RCC 7860 (cell line): ENCODE measurements around the gene DLL1.
"Not testable (repeated sequence)": the region's sequence is repeated elsewhere in the genome, so short reads cannot be mapped to it uniquely, and the experiment has no call there.

ENCODE experiments used
- DNase-seq: peaks from one replicate; pipeline ENCODE4 v3.0.0-alpha.2; 2015; ENCODE audit warnings: low spot score
- FAIRE-seq: peaks from 2 replicates; lab custom pipeline; 2012; peaks lifted over from hg19 to GRCh38; lab: Jason Lieb, UNC

DLL1 gene

GRCh38 chr6:170269151-170269845 lies 21.6 kb downstream of the DLL1 start:
- FAIRE-seq, result no peak
- DNase-seq, result no peak

- no peak for FAIRE-seq
- DNase-seq, result no peak
These were observed 22.4 kb downstream of the DLL1 start for GRCh38 chr6:170268216-170269129.

DNA sequence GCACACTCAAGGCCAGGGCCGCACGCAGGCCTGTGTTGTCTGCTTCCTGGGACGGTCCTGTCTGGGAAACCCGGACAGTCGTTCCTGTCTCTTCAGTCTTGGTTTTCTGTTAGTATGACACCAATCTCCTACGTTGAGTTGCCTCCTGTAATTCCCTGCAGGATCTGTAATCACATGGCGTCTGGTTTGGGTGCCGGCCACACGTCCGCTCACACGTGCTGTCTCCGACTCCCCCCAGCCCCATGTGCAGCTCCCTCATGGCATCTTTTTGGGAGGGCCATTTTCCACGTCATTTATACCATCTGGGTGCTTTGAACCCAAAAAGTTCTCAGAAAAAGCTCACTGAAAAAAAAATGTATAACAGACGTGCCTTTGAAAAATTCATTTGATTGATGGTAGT lies 23.2 kb downstream of the DLL1 start:
- no peak for FAIRE-seq
- DNase-seq, result no peak

DNA sequence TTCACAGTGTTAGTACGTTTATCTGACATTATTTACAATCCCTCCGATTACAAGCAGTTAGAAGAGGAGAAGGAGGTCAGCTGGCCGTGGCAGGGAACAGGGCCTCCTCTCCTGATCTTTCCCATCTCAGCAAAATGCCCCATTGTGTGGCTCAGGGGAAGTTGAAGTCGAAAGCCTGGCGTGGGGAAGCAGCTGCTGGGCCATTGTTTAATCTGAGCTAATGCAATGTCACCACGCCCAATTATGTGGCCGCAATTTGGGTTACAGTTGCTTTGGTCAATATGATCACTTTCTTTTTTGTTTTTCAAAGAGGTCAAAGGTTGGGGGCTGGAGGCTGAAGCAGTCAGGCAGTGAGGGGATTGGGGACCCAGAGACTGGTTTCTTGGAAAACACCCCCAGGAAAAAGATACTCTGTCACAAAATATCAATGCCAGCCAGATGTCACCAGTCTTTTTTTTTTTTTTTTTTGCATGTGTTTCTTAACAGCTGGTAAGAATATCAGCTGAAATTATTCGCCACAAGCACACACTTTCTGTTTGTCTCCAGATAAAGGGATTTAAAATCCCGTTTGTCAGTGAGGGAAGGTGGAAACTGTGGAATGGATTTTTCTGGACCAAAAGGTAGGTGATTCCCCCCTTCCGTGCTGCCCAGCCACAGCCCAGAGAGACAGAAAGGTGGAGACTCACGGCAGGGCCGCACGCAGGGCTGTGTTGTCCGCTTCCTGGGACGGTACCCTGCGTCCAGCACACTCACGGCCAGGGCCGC lies 24.6 kb downstream of the DLL1 start:
- DNase-seq (no peak), FAIRE-seq (no peak)

DNA sequence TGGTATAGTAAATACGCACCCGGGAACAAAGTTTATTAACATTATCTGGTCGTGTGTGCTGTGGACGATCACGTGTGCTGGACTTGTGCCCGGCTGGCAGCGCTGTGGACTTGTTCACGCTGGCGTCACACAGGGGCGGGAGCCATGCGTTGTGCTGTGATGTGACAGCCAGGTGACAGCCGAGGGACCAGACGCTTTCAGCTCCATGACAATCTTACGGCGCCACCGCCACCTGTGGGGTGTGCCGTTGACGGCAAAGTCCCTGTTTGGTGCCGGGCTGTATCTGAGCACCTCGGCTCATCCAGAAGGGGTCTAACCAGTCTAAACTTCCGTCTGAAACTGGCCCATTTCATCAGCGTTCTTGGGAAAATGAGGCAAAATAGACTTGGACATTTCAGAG lies 25.2 kb downstream of the DLL1 start:
- FAIRE-seq, result no peak
- DNase-seq, result no peak

DNA sequence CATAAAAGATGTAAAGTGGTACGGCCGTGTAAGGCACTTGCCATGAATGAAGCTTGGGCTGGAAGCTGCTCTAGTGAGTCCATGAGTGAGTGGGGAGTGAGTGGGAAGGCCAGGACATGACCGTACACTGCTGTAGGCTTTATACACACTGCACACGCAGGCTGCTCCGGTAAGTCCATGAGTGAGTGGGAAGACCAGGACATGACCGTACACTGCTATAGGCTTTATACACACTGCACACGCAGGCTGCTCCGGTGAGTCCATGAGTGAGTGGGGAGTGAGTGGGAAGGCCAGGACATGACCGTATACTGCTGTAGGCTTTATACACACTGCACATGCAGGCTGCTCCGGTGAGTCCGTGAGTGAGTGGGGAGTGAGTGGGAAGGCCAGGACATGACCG lies 26.2 kb downstream of the DLL1 start:
- not testable (repeated sequence) for DNase-seq, FAIRE-seq

GRCh38 chr6:170264086-170264485 lies 26.8 kb downstream of the DLL1 start:
- no peak for DNase-seq
- no peak for FAIRE-seq

- no peak for DNase-seq
- no peak for FAIRE-seq
These were observed 27.5 kb downstream of the DLL1 start for GRCh38 chr6:170263410-170263809.

GRCh38 chr6:170262489-170263088 lies 28.3 kb downstream of the DLL1 start:
- DNase-seq (no peak), FAIRE-seq (no peak)

GRCh38 chr6:170261643-170262488 lies 29.0 kb downstream of the DLL1 start:
- no peak for DNase-seq
- no peak for FAIRE-seq

DNA sequence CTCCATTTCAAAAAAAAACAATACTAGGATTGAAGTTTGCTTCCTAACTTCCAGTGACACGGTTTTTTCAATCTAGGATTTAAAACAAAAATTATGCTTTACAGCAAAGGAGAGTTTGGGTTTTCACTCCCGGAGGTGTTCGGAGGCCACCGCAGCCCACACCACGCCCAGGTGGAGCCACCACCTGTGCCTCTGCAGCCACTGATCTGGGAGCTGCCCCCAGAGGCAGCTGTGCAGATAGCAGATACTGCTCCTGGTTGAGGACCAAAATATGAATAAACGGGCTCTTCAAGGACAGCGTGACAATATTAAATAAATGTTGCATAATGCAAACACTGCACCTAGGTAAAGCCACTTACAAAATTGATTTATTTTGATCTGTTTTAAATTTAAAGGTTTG lies 30.2 kb downstream of the DLL1 start:
- FAIRE-seq (no peak), DNase-seq (no peak)

DNA sequence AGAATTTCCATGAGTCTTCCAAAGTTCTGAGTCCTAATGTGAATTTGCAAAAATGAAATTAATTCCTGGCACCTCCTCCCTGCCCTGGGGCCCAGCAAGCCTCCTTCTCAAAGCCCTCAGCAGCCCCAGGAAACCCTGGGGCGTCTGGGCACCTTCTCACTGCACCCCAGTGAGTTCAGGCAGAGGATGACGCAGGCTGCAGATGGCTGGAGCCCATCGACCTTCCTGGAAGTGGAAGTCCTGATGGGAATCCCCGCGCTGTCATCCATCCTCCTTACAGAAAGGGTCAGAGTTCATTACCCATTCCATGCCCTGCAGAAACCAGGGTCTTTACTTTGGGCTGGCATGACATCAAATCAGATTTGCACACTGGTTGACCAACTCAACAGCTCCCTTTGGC lies 31.6 kb downstream of the DLL1 start:
- DNase-seq, result no peak
- FAIRE-seq, result no peak

DNA sequence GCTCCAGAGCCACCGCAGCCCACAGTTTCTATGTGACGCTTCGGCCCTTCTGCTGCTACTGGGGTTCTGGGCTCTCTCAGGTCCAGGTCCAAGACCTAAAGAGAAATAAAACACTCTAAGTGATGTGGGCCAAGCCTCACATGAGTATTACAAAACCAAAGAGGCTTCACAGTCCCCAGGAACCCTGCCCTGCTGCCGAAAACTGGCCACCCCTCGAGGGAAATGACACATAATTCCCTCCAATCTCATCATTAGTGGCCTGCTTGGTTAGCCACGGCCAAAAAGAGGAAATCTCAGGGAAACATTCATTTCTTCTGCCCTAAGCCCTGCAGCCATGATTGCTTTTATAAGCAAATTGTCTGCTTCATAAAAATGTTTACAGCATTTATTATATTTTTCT lies 32.5 kb downstream of the DLL1 start:
- FAIRE-seq, result no peak

GRCh38 chr6:170257376-170257775 lies 33.5 kb downstream of the DLL1 start:
- DNase-seq, result no peak
- FAIRE-seq, result no peak

More for the DNA sequence above, 32.5 kb downstream of the DLL1 start:
- DNase-seq, result no peak

GRCh38 chr6:170256641-170257040 lies 34.2 kb downstream of the DLL1 start:
- DNase-seq (no peak), FAIRE-seq (no peak)

GRCh38 chr6:170255426-170256125 lies 35.3 kb downstream of the DLL1 start:
- DNase-seq, result no peak
- no peak for FAIRE-seq

- DNase-seq (no peak), FAIRE-seq (no peak)
These were observed 36.3 kb downstream of the DLL1 start for GRCh38 chr6:170254315-170255213.

- no peak for FAIRE-seq
These were observed 37.0 kb downstream of the DLL1 start for GRCh38 chr6:170253910-170254269.

More at GRCh38 chr6:170253910-170254269, 37.0 kb downstream of the DLL1 start:
- DNase-seq, result no peak
